GM12892 (cell line): ENCODE data around the gene CPHXL2.

Experiments used
- DNase-seq: peaks from one replicate; pipeline ENCODE4 v3.0.0; 2011; ENCODE audit not compliant: insufficient read length
- FAIRE-seq: peaks from 2 replicates; lab custom pipeline; 2011; peaks lifted over from hg19 to GRCh38; lab: Jason Lieb, UNC
- POLR2A ChIP-seq: IDR thresholded peaks from 2 replicates; pipeline ENCODE4 v1.6.1; 2011; ENCODE audit warnings: low read depth, low read length, control low read depth
- POLR2AphosphoS5 ChIP-seq: IDR thresholded peaks from 2 replicates; pipeline ENCODE4 v1.6.1; 2011; ENCODE audit warnings: low read depth, low read length, control low read depth
- TAF1 ChIP-seq: IDR thresholded peaks from 2 replicates; pipeline ENCODE4 v1.6.1; 2011; ENCODE audit warnings: low read depth, mild to moderate bottlenecking, control low read depth, low read length, borderline replicate concordance

The CPHXL2 gene

DNA sequence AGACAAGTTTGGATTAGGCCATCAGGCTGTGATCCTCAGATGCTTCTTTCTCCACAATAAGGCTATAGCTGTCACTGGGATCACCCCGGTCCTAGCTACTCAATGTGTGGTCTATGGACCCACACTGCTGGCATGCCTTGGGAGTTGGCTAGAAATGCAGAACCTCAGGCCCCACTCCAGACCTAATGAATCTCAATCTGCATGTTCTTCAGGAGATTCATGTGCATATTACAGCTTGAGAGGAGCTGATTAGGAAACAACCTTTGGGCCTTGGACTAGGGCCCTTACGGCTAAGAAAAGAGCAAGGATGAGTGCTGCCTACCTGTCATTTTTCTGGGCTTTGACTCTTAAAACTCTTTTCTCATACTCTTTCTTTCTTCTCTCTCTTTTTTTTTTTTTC, 61.2 kb downstream of the CPHXL2 start:
- no peak for TF ChIP-seq POLR2A
- no peak for TF ChIP-seq POLR2AphosphoS5
- no peak for TF ChIP-seq TAF1
- FAIRE-seq = no peak
- DNase-seq = no peak

DNA sequence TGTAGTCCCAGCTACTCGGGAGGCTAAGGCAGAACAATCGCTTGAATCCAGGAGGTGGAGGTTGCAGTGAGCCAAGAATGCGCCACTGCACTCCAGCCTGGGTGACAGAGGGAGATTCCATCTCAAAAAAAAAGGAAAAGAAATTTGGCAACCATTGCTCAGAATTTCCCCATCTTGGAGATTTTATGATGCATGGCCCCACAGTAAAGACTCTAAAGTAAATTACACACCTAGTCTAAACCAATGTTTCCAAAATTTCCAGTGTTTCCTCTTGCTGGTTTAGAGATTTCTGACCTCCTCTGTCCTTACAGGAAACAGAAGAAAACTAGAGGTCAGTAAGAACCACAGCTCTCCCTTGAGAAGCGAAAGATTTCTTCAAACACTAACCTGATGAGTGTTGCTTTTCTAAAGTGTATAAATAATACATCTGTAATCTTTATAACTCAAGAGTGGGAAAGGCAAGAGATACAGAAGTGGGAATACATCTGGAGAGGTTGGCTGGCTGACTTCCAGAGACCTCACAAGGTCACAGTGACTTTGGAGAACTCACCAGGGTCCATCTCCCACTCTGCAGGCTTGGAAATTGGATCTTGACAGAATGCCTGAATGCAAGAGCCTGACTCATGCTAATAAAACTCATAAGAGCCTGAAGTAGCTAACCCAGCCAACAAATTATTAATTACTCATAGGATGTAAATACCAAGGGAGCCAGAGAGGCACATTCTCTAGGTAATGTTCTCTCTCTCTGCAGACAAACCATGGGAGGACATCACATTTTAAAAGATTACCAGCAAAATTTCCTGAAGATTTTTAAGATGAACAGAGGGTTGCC, 62.5 kb downstream of the CPHXL2 start:
- no peak for TF ChIP-seq POLR2AphosphoS5
- FAIRE-seq (no peak), DNase-seq (no peak)
